Peyer's patch (tissue), 4 donors: ENCODE results near the gene NDUFC2.

ENCODE experiments used
- CTCF ChIP-seq, 6 experiments: fragments of 450-650 bp in 4 of 6; fragments of 200-600 bp in 2 of 6; sonication (generic) in 1 of 6; IDR thresholded peaks; one replicate each; pipeline ENCODE4 v1.5.1; 2017 to 2019; ENCODE audit warnings: antibody characterized with exemption in 6 of 6, mild to moderate bottlenecking in 3 of 6, moderate library complexity in 1 of 6
- POLR2A ChIP-seq, 2 donors: fragments of 450-650 bp; IDR thresholded peaks; one replicate each; pipeline ENCODE4 v1.5.1; 2017; ENCODE audit warnings: antibody characterized with exemption in 2 of 2, mild to moderate bottlenecking in 2 of 2, moderate library complexity in 2 of 2

- TF ChIP-seq CTCF (IDR thresholded peaks at IDR 0.05) (no peak), POLR2A (IDR thresholded peaks at IDR 0.05) (no peak)
Measured at GRCh38 chr11:78046486-78046854, 33.2 kb downstream of the NDUFC2 start.
